PC-9 (cell line): Measurements from ENCODE around the gene TBL2. TPM values are rescaled to one million over a fixed set of nuclear protein-coding genes. Genes with fewer than 3 reads are reported as not detected.

ENCODE experiments used
- total RNA-seq: library from RNA; stranded (reverse); gene quantifications from 2 replicates; pipeline ENCODE4 v1.2.3, GENCODE V29; 2021

Gene TBL2
- total RNA-seq, 1 experiment from 2014 or later = 49.2 TPM

Other genes starting within 250 kb of the TBL2 start
- 0.92 and 1.3 TPM in 2 replicates for gene FZD9, start 144.8 kb downstream of the TBL2 start, total RNA-seq
- 73.6 and 88.4 TPM in 2 replicates for gene BAZ1B, start 56.3 kb downstream of the TBL2 start, total RNA-seq
- 57.1 and 70.4 TPM in 2 replicates for gene BCL7B, start 20.9 kb downstream of the TBL2 start, total RNA-seq
- 24.9 and 32.0 TPM in 2 replicates for gene MLXIPL, start 45.9 kb upstream of the TBL2 start, total RNA-seq
- 8.3 and 12.4 TPM in 2 replicates for gene VPS37D, start 89.3 kb upstream of the TBL2 start, total RNA-seq
- 8.0 and 9.5 TPM in 2 replicates for gene DNAJC30, start 104.9 kb upstream of the TBL2 start, total RNA-seq
- 122 and 158 TPM in 2 replicates for gene BUD23, start 105.0 kb upstream of the TBL2 start, total RNA-seq
- gene STX1A, start 141.1 kb upstream of the TBL2 start, total RNA-seq = 39.1 and 40.5 TPM in 2 replicates
- 74.4 and 92.6 TPM in 2 replicates for gene ABHD11, start 160.2 kb upstream of the TBL2 start, total RNA-seq
- 31.3 and 45.2 TPM in 2 replicates for gene CLDN3, start 191.7 kb upstream of the TBL2 start, total RNA-seq